ENCODE results near the gene EVPL. TPM values are rescaled to one million over a fixed set of nuclear protein-coding genes. Genes with fewer than 3 reads are reported as not detected.
A peak's percentile ranks its signal among the peaks of the same experiment; 100 is the strongest.

Gene EVPL
- total and polyA plus RNA-seq, 2 experiments from 2014 or later = 0.47 to 1.3 TPM

DNA sequence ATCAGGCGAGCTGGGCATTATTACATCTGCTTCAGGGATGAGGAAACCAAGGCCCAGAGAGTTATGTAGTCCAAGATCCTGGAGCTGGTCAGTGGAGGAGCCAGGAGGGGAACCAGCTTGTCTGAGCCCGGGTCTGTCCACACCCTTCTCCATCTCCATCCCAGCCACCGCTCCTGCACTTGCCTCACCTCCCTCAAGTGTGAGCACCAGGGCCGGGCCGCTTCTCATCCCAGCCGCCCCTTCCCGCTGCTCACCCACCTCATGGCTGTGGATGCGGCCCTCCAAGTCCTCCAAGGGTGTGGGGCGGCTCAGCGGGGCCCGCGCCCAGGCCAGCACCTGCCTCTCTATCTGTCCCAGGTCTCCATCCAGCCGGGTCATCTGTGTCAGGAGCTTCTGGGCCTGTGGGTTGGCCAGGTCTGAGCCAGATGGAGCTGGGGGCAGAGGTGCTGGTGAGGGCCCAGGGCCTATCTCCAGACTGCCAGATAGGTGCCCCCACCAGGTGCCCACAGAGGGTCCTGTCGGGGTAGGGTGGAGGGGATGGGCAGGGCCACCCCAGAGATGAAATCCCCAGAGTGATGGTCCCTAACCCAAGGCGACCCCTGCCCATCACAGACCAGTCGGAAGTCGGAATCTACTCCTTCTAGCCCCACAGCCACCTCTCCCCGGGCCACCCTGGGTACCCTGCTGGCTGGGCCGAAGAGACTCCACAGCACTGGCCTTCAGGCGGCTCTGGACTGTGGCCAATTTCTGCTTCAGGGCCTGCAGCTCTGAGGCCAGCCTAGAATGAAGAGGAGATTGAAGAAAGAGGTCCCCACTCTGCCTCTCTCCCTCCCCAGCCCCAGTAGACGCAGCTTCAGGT is 9.4 kb downstream of the EVPL start:
- ATAC-seq = no peak
- H3K27me3 ChIP-seq (ENCODE audit: insufficient read depth) = no peaks in the 10 kb centered on the region
- Mint-ChIP-seq H3K9me3 (no peaks in the 10 kb centered on the region), H3K27me3 (ENCODE audit: insufficient read depth, low read depth, poor library complexity) (peaks cover 7% of the 10 kb centered on the region), H3K4me3 (no peak overlapping the region), H3K36me3 (ENCODE audit: low read depth) (no peaks in the 10 kb centered on the region), H3K4me1 (peaks cover 3% of the 10 kb centered on the region; the same call in 2 of the 3 replicates), H3K27ac (no peak overlapping the region)
- no peak overlapping the region for H2AFZ ChIP-seq
- no peaks in the 10 kb centered on the region for H3K79me2 ChIP-seq (replicated peaks; ENCODE audit: insufficient read depth)
- no peaks in the 10 kb centered on the region for H3K36me3 ChIP-seq (ENCODE audit: insufficient read depth)
- DNase-seq (ENCODE audit: low spot score) = no peak
- H3K4me3 ChIP-seq = no peak overlapping the region
- H4K20me1 ChIP-seq (replicated peaks; ENCODE audit: insufficient read depth) = no peaks in the 10 kb centered on the region
- H3K4me2 ChIP-seq = no peak overlapping the region
- H3K27ac ChIP-seq (ENCODE audit: low read depth) = no peak overlapping the region
- TF ChIP-seq POLR2AphosphoS5 (IDR thresholded peaks at IDR 0.05; ENCODE audit: low read depth) = no peak
- TF ChIP-seq ZNF114 (CRISPR knock-in tag; IDR thresholded peaks at IDR 0.05) = no peak
- TF ChIP-seq, protein P1, sequence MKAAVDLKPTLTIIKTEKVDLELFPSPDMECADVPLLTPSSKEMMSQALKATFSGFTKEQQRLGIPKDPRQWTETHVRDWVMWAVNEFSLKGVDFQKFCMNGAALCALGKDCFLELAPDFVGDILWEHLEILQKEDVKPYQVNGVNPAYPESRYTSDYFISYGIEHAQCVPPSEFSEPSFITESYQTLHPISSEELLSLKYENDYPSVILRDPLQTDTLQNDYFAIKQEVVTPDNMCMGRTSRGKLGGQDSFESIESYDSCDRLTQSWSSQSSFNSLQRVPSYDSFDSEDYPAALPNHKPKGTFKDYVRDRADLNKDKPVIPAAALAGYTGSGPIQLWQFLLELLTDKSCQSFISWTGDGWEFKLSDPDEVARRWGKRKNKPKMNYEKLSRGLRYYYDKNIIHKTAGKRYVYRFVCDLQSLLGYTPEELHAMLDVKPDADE (IDR thresholded peaks at IDR 0.05) = no peak
- no peak for TF ChIP-seq REST (IDR thresholded peaks at IDR 0.05; ENCODE audit: unreplicated experiment)
- TF ChIP-seq ZNF331 (CRISPR knock-in tag; IDR thresholded peaks at IDR 0.05; ENCODE audit: low read depth) = no peak
- H3K4me1 ChIP-seq (ENCODE audit: insufficient read depth) = no peaks in the 10 kb centered on the region
- no peaks in the 10 kb centered on the region for H3K9me2 ChIP-seq (ENCODE audit: insufficient read depth)
- 0 out of 2 replicates have a peak, but pooled peaks cover 6% of the 10 kb centered on the region for H3F3A ChIP-seq (replicated peaks; ENCODE audit: low read depth)

DNA sequence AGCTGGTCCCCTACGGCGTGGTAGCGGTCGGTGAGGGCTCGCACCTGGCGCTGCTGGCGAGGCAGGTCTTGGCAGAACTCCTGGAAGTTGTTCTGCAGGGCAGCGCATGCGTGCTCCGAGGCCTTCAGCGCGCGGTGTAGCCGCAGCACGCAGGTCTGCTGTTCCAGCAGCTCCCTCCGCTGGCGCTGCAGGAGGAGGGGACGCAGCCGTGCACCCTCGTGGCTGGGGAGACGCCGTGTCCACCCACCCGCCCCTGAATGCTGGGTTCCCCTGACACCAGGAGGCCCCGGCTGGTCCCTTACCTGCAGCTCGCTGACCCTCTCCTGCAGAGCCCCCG is 12.2 kb downstream of the EVPL start:
- no peaks in the 10 kb centered on the region for H3K9me2 ChIP-seq (ENCODE audit: insufficient read depth)
- Mint-ChIP-seq H3K27ac (no peak overlapping the region), H3K36me3 (ENCODE audit: low read depth) (no peaks in the 10 kb centered on the region; the same call in 2 of the 3 replicates), H3K4me1 (peaks cover 3% of the 10 kb centered on the region; the same call in 2 of the 3 replicates), H3K27me3 (ENCODE audit: insufficient read depth, low read depth, poor library complexity) (peaks cover 8% of the 10 kb centered on the region), H3K4me3 (no peak overlapping the region), H3K9me3 (no peaks in the 10 kb centered on the region; the same call in 2 of the 3 replicates)
- no peak overlapping the region for H2AFZ ChIP-seq
- DNase-seq (ENCODE audit: low spot score) (no peak), ATAC-seq (peak; percentile 12)
- no peak overlapping the region for H3K4me3 ChIP-seq
- H3F3A ChIP-seq (replicated peaks; ENCODE audit: low read depth) = 0 out of 2 replicates have a peak, but pooled peaks cover 6% of the 10 kb centered on the region
- H3K27ac ChIP-seq (ENCODE audit: low read depth) = no peak overlapping the region
- no peaks in the 10 kb centered on the region for H3K27me3 ChIP-seq (ENCODE audit: insufficient read depth)
- no peaks in the 10 kb centered on the region for H3K4me1 ChIP-seq (ENCODE audit: insufficient read depth)
- no peaks in the 10 kb centered on the region for H3K79me2 ChIP-seq (replicated peaks; ENCODE audit: insufficient read depth)
- TF ChIP-seq ZNF114 (CRISPR knock-in tag; IDR thresholded peaks at IDR 0.05) = no peak
- TF ChIP-seq, protein P2, sequence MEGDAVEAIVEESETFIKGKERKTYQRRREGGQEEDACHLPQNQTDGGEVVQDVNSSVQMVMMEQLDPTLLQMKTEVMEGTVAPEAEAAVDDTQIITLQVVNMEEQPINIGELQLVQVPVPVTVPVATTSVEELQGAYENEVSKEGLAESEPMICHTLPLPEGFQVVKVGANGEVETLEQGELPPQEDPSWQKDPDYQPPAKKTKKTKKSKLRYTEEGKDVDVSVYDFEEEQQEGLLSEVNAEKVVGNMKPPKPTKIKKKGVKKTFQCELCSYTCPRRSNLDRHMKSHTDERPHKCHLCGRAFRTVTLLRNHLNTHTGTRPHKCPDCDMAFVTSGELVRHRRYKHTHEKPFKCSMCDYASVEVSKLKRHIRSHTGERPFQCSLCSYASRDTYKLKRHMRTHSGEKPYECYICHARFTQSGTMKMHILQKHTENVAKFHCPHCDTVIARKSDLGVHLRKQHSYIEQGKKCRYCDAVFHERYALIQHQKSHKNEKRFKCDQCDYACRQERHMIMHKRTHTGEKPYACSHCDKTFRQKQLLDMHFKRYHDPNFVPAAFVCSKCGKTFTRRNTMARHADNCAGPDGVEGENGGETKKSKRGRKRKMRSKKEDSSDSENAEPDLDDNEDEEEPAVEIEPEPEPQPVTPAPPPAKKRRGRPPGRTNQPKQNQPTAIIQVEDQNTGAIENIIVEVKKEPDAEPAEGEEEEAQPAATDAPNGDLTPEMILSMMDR (conservative IDR thresholded peaks at IDR 0.05; ENCODE audit: low read depth in 2 of 2) = peak in 1 of 2 experiments; percentile 16; a peak in 2 of 4 replicates
- H4K20me1 ChIP-seq (replicated peaks; ENCODE audit: insufficient read depth) = no peaks in the 10 kb centered on the region
- H3K36me3 ChIP-seq (ENCODE audit: insufficient read depth) = no peaks in the 10 kb centered on the region
- H3K4me2 ChIP-seq = no peak overlapping the region

All from GM23338 (cell line).